SK-N-SH treated with all-trans-retinoic acid at 6 μM for 48 hours (cell line): ENCODE measurements around the gene AP5Z1.

Source experiments
- ARNTL ChIP-seq: fragments of 450-650 bp; formaldehyde crosslinking; IDR thresholded peaks from 2 replicates; pipeline ENCODE4 v1.5.0; 2020; ENCODE audit warnings: low read depth, mild to moderate bottlenecking, moderate library complexity, borderline replicate concordance
- CSDC2 ChIP-seq: fragments of 250-450 bp; sonication (Bioruptor Pico); IDR thresholded peaks from 2 replicates; pipeline ENCODE4 v1.5.0; 2020; ENCODE audit warnings: mild to moderate bottlenecking, moderate library complexity
- GLIS3 ChIP-seq: fragments of 250-450 bp; sonication (Bioruptor Pico); IDR thresholded peaks from 2 replicates; pipeline ENCODE4 v1.5.0; 2020; ENCODE audit warnings: mild to moderate bottlenecking, moderate library complexity
- PPARA ChIP-seq: fragments of 250-450 bp; sonication (Bioruptor Pico); IDR thresholded peaks from 2 replicates; pipeline ENCODE4 v1.5.0; 2020; ENCODE audit warnings: mild to moderate bottlenecking, borderline replicate concordance
- SNAI2 ChIP-seq: fragments of 250-450 bp; sonication (Bioruptor Pico); IDR thresholded peaks from 2 replicates; pipeline ENCODE4 v1.5.0; 2020; ENCODE audit warnings: mild to moderate bottlenecking, moderate library complexity
- ZFP3 ChIP-seq: fragments of 250-450 bp; sonication (Bioruptor Pico); IDR thresholded peaks from 2 replicates; pipeline ENCODE4 v1.5.0; 2020; ENCODE audit warnings: mild to moderate bottlenecking, moderate library complexity
- ZFP30 ChIP-seq: fragments of 450-650 bp; formaldehyde crosslinking; IDR thresholded peaks from 2 replicates; pipeline ENCODE4 v1.5.0; 2022; ENCODE audit warnings: mild to moderate bottlenecking, moderate library complexity
- TF ChIP-seq, protein P1 (sequence below): fragments of 250-450 bp; sonication (Bioruptor Pico); IDR thresholded peaks from 2 replicates; pipeline ENCODE4 v1.8.0; 2020; ENCODE audit warnings: mild to moderate bottlenecking, moderate library complexity, borderline replicate concordance
- TF ChIP-seq, protein P2 (sequence below): fragments of 250-450 bp; sonication (Bioruptor Pico); IDR thresholded peaks from 2 replicates; pipeline ENCODE4 v1.5.0; 2020; ENCODE audit warnings: mild to moderate bottlenecking, moderate library complexity
- TF ChIP-seq, protein P3 (sequence below): fragments of 250-450 bp; sonication (Bioruptor Pico); IDR thresholded peaks from 2 replicates; pipeline ENCODE4 v1.8.0; 2021; ENCODE audit warnings: low read depth, mild to moderate bottlenecking, moderate library complexity, borderline replicate concordance

DNA sequence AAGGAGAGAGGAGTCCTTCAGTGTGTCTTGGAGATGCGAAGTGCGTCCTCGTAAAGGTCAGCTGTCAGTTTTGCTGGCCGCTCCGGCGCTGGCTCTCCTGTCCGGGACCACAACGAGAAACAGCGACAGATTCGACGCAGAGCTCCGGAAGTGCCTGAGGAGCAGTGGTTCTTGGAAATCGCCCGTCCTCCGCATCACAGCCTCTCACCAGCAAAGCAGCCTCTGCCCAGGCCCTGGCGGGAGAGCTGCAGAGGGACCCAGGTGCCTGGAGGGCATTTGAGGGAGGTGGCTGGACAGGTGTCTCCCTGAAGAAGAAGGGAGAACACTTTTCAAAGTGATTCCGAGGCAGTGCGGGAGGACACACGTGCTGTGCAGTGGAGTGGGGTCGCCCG is 11.6 kb upstream of the AP5Z1 start:
- TF ChIP-seq PPARA (CRISPR knock-in tag) (no peak), CSDC2 (CRISPR knock-in tag) (no peak), ZFP3 (CRISPR knock-in tag) (no peak), ZFP30 (CRISPR knock-in tag) (no peak), SNAI2 (no peak), ARNTL (no peak), GLIS3 (CRISPR knock-in tag) (no peak)
- TF ChIP-seq, protein P1, sequence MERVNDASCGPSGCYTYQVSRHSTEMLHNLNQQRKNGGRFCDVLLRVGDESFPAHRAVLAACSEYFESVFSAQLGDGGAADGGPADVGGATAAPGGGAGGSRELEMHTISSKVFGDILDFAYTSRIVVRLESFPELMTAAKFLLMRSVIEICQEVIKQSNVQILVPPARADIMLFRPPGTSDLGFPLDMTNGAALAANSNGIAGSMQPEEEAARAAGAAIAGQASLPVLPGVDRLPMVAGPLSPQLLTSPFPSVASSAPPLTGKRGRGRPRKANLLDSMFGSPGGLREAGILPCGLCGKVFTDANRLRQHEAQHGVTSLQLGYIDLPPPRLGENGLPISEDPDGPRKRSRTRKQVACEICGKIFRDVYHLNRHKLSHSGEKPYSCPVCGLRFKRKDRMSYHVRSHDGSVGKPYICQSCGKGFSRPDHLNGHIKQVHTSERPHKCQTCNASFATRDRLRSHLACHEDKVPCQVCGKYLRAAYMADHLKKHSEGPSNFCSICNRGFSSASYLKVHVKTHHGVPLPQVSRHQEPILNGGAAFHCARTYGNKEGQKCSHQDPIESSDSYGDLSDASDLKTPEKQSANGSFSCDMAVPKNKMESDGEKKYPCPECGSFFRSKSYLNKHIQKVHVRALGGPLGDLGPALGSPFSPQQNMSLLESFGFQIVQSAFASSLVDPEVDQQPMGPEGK, result no peak
- TF ChIP-seq, protein P2, sequence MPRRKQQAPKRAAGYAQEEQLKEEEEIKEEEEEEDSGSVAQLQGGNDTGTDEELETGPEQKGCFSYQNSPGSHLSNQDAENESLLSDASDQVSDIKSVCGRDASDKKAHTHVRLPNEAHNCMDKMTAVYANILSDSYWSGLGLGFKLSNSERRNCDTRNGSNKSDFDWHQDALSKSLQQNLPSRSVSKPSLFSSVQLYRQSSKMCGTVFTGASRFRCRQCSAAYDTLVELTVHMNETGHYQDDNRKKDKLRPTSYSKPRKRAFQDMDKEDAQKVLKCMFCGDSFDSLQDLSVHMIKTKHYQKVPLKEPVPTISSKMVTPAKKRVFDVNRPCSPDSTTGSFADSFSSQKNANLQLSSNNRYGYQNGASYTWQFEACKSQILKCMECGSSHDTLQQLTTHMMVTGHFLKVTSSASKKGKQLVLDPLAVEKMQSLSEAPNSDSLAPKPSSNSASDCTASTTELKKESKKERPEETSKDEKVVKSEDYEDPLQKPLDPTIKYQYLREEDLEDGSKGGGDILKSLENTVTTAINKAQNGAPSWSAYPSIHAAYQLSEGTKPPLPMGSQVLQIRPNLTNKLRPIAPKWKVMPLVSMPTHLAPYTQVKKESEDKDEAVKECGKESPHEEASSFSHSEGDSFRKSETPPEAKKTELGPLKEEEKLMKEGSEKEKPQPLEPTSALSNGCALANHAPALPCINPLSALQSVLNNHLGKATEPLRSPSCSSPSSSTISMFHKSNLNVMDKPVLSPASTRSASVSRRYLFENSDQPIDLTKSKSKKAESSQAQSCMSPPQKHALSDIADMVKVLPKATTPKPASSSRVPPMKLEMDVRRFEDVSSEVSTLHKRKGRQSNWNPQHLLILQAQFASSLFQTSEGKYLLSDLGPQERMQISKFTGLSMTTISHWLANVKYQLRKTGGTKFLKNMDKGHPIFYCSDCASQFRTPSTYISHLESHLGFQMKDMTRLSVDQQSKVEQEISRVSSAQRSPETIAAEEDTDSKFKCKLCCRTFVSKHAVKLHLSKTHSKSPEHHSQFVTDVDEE (CRISPR knock-in tag), result no peak
- TF ChIP-seq, protein P3, sequence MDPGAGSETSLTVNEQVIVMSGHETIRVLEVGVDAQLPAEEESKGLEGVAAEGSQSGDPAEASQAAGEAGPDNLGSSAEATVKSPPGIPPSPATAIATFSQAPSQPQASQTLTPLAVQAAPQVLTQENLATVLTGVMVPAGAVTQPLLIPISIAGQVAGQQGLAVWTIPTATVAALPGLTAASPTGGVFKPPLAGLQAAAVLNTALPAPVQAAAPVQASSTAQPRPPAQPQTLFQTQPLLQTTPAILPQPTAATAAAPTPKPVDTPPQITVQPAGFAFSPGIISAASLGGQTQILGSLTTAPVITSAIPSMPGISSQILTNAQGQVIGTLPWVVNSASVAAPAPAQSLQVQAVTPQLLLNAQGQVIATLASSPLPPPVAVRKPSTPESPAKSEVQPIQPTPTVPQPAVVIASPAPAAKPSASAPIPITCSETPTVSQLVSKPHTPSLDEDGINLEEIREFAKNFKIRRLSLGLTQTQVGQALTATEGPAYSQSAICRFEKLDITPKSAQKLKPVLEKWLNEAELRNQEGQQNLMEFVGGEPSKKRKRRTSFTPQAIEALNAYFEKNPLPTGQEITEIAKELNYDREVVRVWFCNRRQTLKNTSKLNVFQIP (CRISPR knock-in tag), result no peak
